ENCODE data around the gene ZBED1. TPM values are rescaled to one million over a fixed set of nuclear protein-coding genes. Genes with fewer than 3 reads are reported as not detected.
A peak's percentile ranks its signal among the peaks of the same experiment; 100 is the strongest.
"Not testable (repeated sequence)": the region's sequence is repeated elsewhere in the genome, so short reads cannot be mapped to it uniquely, and the experiment has no call there.

The ZBED1 gene
- total RNA-seq, 1 experiment from 2014 or later = 26.4 TPM

DNA sequence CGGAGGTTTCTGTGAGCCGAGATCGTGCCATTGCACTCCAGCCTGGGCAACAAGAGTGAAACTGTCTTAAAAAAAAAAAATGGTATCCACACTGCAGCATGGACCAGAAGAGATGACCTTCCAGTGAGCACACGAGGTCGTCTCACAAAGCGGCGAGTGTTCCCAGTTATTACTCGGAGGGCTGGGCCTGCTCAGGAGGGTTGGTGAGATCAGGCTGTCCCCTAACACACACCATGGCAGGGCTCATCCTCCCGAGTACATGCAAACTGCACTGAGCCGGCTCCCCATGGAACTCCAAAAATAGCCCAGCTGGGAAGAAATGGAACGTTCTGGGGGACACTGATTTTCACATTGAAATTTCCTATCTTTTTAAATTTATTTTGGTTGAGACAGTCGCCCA, 19.2 kb downstream of the ZBED1 start:
- not testable (repeated sequence) for H3K9me3 ChIP-seq (replicated peaks); H3K27ac ChIP-seq; DNase-seq; H3K4me3 ChIP-seq; H3K4me1 ChIP-seq; H3K27me3 ChIP-seq; H3K36me3 ChIP-seq

DNA sequence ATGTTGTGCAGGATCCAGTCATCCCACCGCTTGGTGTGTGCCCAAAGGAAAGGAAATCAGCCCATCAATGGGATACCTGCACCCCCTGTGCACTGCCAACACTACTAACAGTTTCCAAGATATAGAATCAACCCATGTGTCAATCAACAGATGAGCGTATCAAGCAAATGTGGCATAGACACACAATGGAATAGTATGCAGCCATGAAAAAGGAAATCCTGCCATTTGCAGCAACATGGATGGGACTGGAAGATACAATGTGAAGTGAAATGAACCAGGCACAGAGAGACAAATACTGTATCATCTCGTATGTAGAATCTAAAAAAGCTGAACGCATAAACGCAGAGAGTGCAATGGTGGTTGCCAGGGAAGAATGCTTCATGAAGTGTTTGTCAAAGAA, 20.8 kb downstream of the ZBED1 start:
- H3K4me3 ChIP-seq; H3K27ac ChIP-seq; H3K27me3 ChIP-seq; H3K4me1 ChIP-seq; H3K9me3 ChIP-seq (replicated peaks); H3K36me3 ChIP-seq; DNase-seq: not testable (repeated sequence)

DNA sequence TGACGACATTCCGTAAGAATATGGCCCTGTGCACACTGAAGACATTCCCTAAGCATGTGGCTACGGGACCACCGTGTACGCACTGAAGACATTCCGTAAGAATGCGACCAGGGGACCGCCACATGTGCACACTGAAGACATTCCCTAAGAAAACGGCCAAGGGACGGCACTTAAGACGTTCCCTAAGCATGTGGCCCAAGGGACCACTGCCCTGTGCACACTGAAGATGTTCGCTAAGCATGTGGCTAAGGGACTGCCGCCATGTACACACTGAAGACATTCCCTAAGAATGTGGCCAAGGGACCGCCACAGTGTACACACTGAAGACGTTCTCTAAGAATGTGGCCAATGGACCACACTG, 21.4 kb downstream of the ZBED1 start:
- no peak for DNase-seq
- no peaks in the 10 kb centered on the region for H3K9me3 ChIP-seq (replicated peaks)
- no peaks in the 10 kb centered on the region; the same call in 1 of the 2 replicates for H3K36me3 ChIP-seq
- H3K4me3 ChIP-seq = no peak overlapping the region
- no peak overlapping the region for H3K27ac ChIP-seq
- no peaks in the 10 kb centered on the region for H3K27me3 ChIP-seq
- peaks cover 9% of the 10 kb centered on the region for H3K4me1 ChIP-seq

DNA sequence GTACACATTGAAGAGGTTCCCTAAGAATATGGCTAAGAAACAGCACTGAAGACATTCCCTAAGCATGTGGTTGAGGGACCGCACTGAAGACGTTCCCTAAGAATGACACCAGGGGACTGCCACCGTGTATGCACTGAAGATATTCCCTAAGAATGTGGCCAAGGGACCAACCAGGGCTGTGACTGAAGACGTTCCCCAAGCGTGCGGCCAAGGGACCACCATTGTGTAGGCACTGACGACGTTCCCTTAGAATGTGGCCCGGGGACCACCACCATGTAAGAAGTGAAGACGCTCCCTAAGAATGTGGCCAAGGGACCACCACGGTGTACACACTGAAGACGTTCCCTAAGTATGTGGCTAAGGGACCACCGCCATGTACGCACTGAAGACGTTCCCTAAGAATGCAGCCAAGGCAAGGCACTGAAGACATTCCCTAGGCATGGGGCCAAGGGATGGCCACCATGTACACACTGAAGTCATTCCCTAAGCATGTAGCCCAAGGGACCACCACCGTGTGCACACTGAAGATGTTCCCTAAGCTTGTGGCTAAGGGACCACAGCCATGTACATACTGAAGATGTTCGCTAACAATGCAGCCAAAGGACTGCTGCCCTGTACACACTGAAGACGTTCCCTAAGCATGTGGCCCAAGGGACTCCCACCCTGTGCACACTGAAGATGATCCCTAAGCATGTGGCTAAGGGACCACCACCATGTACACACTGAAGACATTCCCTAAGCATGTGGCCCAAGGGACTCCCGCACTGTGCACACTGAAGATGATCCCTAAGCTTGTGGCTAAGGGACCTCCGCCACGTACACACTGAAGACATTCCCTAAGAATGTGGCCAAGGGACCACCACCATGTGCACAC, 22.0 kb downstream of the ZBED1 start:
- Histone ChIP-seq H3K4me3 (no peak overlapping the region), H3K36me3 (no peaks in the 10 kb centered on the region; the same call in 1 of the 2 replicates), H3K27me3 (no peaks in the 10 kb centered on the region), H3K9me3 (replicated peaks) (no peaks in the 10 kb centered on the region), H3K27ac (no peak overlapping the region), H3K4me1 (peaks cover 6% of the 10 kb centered on the region)
- no peak for DNase-seq

DNA sequence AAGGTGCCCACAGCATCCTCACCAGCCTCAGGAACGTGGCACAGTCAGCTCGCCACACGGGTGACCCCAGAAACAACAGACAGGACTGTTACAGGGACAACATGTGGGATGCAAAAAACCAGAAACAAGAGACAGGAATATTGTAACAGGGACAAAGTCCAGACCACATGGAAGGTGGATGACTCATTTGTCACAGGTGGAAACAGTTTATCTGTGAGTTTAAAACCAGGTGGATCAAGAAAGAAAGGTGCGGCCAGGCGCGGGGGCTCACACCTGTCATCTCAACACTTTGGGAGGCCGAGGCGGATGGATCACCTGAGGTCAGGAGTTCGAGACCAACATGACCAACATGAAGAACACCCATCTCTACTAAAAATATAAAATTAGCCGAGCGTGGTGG, 23.5 kb downstream of the ZBED1 start:
- not testable (repeated sequence) for H3K9me3 ChIP-seq (replicated peaks); H3K4me1 ChIP-seq; DNase-seq; H3K4me3 ChIP-seq; H3K27ac ChIP-seq; H3K36me3 ChIP-seq; H3K27me3 ChIP-seq

DNA sequence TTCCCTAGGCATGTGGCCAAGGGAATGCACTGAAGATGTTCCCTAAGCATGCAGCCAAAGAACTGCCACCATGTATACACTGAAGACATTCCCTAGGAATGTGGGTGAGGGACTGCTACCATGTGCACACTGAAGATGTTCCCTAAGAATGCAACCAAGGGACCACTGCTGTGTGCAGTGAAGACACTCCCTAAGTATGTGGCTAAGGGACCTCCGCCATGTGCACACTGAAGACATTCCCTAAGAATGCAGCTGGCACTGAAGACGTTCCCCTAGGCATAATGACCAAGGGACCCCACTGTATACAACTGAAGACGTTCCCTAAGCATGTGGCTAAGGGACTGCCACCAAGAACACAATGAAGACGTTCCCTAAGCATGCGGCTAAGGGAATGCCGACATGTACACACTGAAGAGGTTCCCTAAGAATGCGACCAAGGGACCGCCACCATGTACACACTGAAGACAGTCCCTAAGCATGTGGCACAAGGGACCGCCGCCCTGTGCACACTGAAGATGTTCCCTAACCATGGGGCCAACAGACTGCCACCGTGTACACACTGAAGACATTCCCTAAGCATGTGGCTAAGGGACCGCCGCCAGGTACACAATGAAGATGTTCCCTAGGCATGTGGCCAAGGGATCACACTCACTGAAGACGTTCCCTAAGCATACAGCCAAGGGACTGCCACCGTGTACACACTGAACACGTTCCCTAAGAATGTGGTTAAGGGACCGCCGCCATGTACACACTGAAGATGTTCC, 25.6 kb downstream of the ZBED1 start:
- no peaks in the 10 kb centered on the region for H3K9me3 ChIP-seq (replicated peaks)
- H3K36me3 ChIP-seq = no peaks in the 10 kb centered on the region
- H3K27me3 ChIP-seq = no peaks in the 10 kb centered on the region
- no peak overlapping the region for H3K27ac ChIP-seq
- no peak overlapping the region for H3K4me3 ChIP-seq
- H3K4me1 ChIP-seq = no peaks in the 10 kb centered on the region
- DNase-seq = no peak

DNA sequence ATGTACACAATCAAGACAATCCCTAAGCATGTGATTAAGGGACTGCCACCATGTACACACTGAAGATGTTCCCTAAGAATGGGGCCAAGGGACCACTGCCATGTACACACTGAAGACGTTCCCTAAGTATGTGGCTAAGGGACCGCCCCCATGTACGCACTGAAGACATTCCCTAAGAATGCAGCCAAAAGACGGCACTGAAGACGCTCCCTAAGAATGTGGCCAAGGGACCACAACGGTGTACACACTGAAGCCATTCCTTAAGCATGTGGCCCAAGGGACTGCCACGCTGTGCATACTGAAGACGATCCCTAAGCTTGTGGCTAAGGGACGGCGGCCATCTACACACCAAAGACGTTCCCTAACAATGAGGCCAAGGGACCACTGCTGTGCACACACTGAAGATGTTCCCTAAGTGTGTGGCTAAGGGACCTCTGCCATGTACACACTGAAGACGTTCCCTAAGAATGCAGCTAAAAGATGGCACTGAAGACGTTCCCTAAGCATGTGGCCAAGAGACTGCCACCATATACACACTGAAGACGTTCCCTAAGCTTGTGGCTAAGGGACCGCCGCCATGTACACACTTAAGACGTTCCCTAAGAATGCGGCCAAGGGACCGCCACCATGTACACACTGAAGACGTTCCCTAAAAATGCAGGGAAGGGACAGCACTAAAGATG, 26.4 kb downstream of the ZBED1 start:
- H3K4me1 ChIP-seq = no peaks in the 10 kb centered on the region
- no peak for DNase-seq
- no peaks in the 10 kb centered on the region for H3K27me3 ChIP-seq
- H3K4me3 ChIP-seq = no peak overlapping the region
- H3K27ac ChIP-seq = no peak overlapping the region
- H3K9me3 ChIP-seq (replicated peaks) = no peaks in the 10 kb centered on the region
- H3K36me3 ChIP-seq = no peaks in the 10 kb centered on the region

DNA sequence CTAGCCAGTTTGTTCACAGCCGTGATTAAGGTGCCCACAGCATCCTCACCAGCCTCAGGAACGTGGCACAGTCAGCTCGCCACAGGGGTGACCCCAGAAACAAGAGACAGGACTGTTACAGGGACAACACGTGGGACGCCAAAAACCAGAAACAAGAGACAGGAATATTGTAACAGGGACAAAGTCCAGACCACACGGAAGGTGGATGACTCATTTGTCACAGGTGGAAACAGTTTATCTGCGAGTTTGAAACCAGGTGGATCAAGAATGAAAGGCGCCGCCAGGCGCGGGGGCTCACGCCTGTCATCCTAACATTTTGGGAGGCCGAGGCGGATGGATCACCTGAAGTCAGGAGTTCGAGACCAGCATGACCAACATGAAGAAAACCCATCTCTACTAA, 27.7 kb downstream of the ZBED1 start:
- H3K27ac ChIP-seq; H3K27me3 ChIP-seq; DNase-seq; H3K4me1 ChIP-seq; H3K9me3 ChIP-seq (replicated peaks); H3K36me3 ChIP-seq; H3K4me3 ChIP-seq: not testable (repeated sequence)

DNA sequence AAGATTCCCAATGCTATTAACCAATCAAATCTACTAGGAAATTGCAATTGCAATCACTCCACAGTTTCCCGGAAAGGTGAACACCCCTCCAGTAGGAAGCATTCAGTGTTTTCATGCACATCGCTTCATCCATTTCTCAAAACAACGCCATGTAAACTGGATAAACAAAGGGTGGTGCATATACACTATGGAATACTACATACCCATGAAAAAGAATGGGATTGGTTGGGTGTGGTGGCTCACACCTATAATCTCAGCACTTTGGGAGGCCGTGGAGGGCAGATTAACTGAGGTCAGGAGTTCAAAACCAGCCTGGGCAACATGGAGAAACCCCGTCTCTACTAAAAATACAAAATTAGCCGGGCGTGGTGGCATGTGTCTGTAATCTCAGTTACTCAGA, 29.1 kb downstream of the ZBED1 start:
- Histone ChIP-seq H3K4me1 (no peaks in the 10 kb centered on the region), H3K4me3 (no peak overlapping the region), H3K27ac (peak overlapping the region; percentile 6), H3K27me3 (no peaks in the 10 kb centered on the region), H3K36me3 (no peaks in the 10 kb centered on the region), H3K9me3 (replicated peaks) (no peaks in the 10 kb centered on the region)
- DNase-seq = no peak

DNA sequence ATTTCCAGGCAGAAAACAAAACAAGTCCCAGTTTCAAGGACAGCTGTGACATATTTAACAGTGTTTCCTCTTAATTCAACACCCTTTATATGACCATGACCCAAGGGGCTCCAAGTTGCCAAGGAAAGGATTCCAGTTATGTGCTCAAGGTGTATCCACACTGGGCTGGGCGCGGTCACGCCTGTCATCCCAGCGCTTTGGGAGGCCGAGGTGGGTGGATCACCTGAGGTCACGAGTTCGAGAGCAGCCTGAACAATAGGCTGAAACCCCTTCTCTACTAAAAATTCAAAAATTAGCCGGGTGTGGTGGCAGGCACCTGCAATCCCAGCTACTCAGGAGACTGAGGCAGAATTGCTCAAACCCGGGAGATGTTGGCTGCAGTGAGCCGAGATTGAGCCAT, 29.6 kb downstream of the ZBED1 start:
- not testable (repeated sequence) for DNase-seq

DNA sequence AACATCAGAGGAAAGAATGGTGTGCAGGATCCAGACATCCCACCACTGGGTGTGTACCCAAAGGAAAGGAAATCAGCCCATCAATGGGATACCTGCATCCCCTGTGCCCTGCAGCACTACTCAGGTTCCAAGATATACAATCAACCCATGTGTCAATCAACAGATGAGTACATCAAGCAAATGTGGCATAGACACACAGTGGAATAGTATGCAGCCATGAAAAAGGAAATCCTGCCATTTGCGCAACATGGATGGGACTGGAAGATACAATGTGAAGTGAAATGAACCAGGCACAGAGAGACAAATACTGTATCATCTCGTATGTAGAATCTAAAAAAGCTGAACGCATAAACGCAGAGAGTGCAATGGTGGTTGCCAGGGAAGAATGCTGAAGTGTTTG, 30.9 kb downstream of the ZBED1 start:
- H3K4me3 ChIP-seq; H3K27me3 ChIP-seq; H3K9me3 ChIP-seq (replicated peaks); DNase-seq; H3K36me3 ChIP-seq; H3K4me1 ChIP-seq; H3K27ac ChIP-seq: not testable (repeated sequence)

More for the DNA sequence above, 29.6 kb downstream of the ZBED1 start:
- not testable (repeated sequence) for H3K4me3 ChIP-seq; H3K27me3 ChIP-seq; H3K4me1 ChIP-seq; H3K27ac ChIP-seq; H3K9me3 ChIP-seq (replicated peaks); H3K36me3 ChIP-seq

DNA sequence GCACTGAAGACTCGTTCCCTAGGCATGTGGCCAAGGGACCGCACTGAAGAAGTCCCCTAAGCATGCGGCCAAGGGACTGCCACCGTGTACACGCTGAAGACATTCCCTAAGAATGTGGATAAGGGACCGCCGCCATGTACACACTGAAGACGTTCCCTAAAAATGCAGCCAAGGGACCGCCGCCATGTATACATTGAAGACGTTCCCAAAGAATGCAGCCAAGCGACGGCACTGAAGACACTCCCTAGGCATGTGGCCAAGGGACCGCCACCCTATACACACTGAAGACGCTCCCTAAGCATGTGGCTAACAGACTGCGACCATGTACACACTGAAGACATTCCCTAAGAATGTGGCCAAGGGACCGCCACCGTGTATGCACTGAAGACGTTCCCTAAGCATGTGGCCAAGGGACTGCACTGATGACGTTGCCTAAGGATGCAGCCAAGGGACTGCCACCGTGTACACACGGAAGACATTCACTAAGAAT, 31.5 kb downstream of the ZBED1 start:
- no peak for DNase-seq
- H3K27me3 ChIP-seq = no peaks in the 10 kb centered on the region
- H3K27ac ChIP-seq = no peak overlapping the region
- H3K36me3 ChIP-seq = no peaks in the 10 kb centered on the region
- H3K9me3 ChIP-seq (replicated peaks) = no peaks in the 10 kb centered on the region
- H3K4me1 ChIP-seq = peaks cover 2% of the 10 kb centered on the region; the same call in 1 of the 2 replicates
- H3K4me3 ChIP-seq = no peak overlapping the region

DNA sequence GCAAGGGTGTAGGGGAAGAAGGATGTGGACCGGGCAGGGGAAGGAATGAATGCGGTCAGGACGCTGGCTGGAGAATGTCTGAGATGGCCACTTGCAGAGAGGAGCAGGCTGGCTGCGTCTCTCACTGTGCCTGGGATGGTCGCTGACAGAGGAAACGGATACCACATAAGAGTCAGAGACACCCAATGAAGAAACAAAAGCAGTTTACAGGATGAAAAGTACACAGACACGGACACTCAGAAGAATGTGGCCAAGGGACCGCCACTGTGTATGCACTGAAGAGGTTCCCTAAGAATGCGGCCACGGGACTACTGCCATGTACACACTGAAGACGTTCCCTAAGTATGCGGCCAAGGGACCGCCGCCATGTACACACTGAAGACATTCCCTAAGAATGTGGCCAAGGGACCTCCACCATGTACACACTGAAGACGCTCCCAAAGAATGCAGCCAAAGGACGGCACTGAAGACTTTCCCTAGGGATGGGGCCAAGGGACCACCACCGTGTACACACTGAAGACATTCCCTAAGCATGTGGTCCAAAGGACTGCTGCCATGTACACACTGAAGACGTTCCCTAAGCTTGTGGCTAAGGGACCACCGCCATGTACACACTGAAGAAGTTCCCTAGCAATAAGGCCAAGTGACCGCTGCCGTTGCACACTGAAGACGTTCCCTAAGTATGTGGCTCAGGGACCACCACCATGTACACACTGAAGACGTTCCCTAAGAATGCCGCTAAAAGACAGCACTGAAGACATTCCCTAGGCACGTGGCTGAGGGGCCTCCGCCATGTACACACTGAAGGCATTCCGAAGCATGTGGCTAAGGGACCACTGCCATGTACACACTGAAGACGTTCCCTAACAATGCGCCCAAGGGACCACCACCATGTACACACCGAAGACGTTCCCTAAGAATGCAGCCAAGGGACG, 32.2 kb downstream of the ZBED1 start:
- Histone ChIP-seq H3K4me3 (no peak overlapping the region), H3K4me1 (peaks cover 2% of the 10 kb centered on the region; the same call in 1 of the 2 replicates), H3K27me3 (no peaks in the 10 kb centered on the region), H3K27ac (no peak overlapping the region), H3K9me3 (replicated peaks) (no peaks in the 10 kb centered on the region), H3K36me3 (no peaks in the 10 kb centered on the region)
- DNase-seq = no peak

Data from SJCRH30 (cell line).